Measurements from ENCODE around the gene PFN1.
"Not testable (repeated sequence)": the region's sequence is repeated elsewhere in the genome, so short reads cannot be mapped to it uniquely, and the experiment has no call there.

- TF ChIP-seq CTCF (IDR thresholded peaks at IDR 0.05; ENCODE audit: insufficient read depth, low read length) = not testable (repeated sequence)
- TF ChIP-seq, protein P1, sequence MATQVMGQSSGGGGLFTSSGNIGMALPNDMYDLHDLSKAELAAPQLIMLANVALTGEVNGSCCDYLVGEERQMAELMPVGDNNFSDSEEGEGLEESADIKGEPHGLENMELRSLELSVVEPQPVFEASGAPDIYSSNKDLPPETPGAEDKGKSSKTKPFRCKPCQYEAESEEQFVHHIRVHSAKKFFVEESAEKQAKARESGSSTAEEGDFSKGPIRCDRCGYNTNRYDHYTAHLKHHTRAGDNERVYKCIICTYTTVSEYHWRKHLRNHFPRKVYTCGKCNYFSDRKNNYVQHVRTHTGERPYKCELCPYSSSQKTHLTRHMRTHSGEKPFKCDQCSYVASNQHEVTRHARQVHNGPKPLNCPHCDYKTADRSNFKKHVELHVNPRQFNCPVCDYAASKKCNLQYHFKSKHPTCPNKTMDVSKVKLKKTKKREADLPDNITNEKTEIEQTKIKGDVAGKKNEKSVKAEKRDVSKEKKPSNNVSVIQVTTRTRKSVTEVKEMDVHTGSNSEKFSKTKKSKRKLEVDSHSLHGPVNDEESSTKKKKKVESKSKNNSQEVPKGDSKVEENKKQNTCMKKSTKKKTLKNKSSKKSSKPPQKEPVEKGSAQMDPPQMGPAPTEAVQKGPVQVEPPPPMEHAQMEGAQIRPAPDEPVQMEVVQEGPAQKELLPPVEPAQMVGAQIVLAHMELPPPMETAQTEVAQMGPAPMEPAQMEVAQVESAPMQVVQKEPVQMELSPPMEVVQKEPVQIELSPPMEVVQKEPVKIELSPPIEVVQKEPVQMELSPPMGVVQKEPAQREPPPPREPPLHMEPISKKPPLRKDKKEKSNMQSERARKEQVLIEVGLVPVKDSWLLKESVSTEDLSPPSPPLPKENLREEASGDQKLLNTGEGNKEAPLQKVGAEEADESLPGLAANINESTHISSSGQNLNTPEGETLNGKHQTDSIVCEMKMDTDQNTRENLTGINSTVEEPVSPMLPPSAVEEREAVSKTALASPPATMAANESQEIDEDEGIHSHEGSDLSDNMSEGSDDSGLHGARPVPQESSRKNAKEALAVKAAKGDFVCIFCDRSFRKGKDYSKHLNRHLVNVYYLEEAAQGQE (IDR thresholded peaks at IDR 0.05; ENCODE audit: insufficient replicate concordance, low read depth) = not testable (repeated sequence)
Measured at GRCh38 chr17:4906642-4907041, 41.7 kb downstream of the PFN1 start.
